Measurements from ENCODE around the gene NPTX2.

The NPTX2 gene

DNA sequence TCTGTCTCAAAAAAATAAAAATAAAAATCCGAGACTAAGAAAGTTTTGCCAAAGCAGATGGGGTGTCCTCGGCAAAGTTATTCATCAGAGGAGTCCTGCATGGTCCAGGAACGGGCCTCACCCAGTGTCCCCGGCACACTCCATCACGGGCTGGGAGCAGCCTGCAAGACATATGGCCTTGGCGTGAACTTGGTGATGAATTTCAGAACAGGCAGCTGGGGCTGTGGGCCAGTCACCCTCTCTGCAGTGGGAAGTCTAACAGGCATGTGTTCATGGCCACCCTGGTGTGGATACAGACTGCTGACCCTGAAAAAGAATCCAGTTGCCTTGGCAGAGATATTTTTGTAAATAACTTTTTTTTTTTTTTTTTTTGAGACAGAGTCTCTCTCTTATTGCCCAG is 34.7 kb downstream of the NPTX2 start:
- TF ChIP-seq, protein P1, sequence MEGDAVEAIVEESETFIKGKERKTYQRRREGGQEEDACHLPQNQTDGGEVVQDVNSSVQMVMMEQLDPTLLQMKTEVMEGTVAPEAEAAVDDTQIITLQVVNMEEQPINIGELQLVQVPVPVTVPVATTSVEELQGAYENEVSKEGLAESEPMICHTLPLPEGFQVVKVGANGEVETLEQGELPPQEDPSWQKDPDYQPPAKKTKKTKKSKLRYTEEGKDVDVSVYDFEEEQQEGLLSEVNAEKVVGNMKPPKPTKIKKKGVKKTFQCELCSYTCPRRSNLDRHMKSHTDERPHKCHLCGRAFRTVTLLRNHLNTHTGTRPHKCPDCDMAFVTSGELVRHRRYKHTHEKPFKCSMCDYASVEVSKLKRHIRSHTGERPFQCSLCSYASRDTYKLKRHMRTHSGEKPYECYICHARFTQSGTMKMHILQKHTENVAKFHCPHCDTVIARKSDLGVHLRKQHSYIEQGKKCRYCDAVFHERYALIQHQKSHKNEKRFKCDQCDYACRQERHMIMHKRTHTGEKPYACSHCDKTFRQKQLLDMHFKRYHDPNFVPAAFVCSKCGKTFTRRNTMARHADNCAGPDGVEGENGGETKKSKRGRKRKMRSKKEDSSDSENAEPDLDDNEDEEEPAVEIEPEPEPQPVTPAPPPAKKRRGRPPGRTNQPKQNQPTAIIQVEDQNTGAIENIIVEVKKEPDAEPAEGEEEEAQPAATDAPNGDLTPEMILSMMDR (IDR thresholded peaks at IDR 0.05; ENCODE audit: low read depth, low read length), result no peak
- no peak for DNase-seq

DNA sequence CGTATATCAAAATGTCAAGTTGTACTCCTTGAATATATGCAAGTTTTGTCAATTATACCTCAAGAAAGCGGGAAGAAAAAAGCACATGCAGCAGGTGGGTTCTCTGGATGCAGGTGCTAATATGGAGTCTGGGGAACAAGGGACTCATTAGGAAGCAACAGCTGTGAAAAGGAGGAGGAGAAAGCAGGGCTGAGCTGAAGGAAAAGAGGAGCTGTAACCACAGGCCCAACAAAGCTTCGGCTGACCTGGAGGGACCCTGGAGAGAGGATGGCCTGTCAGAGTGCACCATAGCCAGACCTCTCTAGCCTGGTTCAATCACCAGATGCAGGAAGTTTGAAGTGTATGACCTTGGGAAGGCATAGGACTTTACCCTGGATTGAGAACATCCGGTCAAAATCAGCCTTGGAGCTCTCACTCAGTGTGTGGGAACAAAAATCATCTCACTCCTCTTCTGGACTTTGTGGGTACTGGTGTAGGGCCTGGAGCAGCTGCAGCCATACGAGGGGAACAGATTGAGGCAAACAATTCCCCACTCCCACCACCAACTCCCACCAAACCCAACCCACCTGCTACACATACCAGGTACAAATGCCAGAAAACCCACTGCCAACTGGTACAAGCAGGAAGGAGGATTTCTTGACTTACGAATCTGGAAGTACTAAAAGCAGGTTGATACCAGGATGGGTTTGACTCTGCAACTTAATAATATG is 36.7 kb downstream of the NPTX2 start:
- Histone ChIP-seq H3K4me3 (ENCODE audit: low read depth, low read length) (no peak overlapping the region), H3K27me3 (ENCODE audit: insufficient read depth, low read depth, severe bottlenecking) (no peaks in the 10 kb centered on the region), H3K9me3 (ENCODE audit: severe bottlenecking) (no peaks in the 10 kb centered on the region), H3K36me3 (no peaks in the 10 kb centered on the region), H3K27ac (no peak overlapping the region)
- DNase-seq, result no peak
- TF ChIP-seq, protein P1 (IDR thresholded peaks at IDR 0.05; ENCODE audit: low read depth, low read length), result no peak

More for the DNA sequence above, 34.7 kb downstream of the NPTX2 start:
- H3K27me3 ChIP-seq (ENCODE audit: insufficient read depth, low read depth, severe bottlenecking), result no peaks in the 10 kb centered on the region
- no peak overlapping the region for H3K4me3 ChIP-seq (ENCODE audit: low read depth, low read length)
- H3K36me3 ChIP-seq, result no peaks in the 10 kb centered on the region
- H3K27ac ChIP-seq, result no peak overlapping the region
- H3K9me3 ChIP-seq (ENCODE audit: severe bottlenecking), result no peaks in the 10 kb centered on the region

DNA sequence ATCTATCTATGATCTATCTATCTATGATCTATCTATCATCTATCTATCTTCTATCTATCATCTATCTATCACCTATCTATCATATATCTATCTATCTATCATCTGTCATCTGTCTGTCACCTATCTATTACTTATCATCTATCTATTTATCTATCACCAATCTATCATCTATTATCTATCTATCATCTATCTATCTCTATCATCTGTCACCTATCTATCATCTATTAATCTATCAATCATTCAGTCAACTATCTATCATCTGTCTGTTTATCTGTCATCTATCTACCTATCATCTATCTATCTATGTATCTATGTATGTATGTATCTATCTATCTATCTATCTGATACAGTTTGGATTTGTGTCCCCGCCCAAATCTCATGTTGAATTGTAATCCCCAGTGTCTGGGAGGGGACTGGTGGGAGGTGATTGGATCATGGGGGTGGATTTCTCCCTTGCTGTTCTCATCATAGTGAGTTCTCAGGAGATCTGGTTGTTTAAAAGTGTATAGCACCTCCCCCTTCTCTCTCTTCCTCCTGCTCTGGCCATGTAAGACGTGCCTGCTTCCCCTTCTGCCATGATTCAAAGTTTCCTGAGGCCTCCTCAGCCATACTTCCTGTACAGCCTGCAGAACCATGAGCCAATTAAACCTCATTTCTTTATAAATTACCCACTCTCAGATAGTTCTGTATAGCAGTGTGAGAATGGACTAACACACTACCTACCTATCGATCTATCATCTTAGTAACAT is 37.6 kb downstream of the NPTX2 start:
- TF ChIP-seq, protein P1 (IDR thresholded peaks at IDR 0.05; ENCODE audit: low read depth, low read length), result no peak
- Histone ChIP-seq H3K9me3 (ENCODE audit: severe bottlenecking) (no peaks in the 10 kb centered on the region), H3K27ac (no peak overlapping the region), H3K27me3 (ENCODE audit: insufficient read depth, low read depth, severe bottlenecking) (no peaks in the 10 kb centered on the region), H3K4me3 (ENCODE audit: low read depth, low read length) (no peak overlapping the region), H3K36me3 (no peaks in the 10 kb centered on the region)
- DNase-seq, result no peak

DNA sequence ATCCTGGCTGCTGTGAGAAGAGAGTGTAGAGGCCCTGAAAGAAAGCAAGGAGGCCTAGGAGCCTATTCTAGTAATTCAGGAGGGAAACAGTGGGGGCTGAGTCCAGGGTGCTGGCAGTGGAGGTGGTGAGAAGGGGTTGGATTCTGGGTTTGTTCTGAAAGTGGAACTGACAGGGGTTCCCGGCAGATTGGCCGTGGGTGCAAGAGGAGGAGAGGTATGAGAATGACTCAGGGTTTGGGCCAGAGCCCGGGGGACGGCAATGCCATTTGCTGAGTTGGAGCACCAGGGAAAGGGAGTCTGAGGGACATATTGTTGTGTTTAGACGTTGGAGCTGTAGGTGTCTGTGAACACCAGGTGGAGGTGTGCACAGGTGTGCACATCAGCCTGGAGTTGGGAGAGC is 38.5 kb downstream of the NPTX2 start:
- Histone ChIP-seq H3K36me3 (no peaks in the 10 kb centered on the region), H3K27me3 (ENCODE audit: insufficient read depth, low read depth, severe bottlenecking) (no peaks in the 10 kb centered on the region), H3K9me3 (ENCODE audit: severe bottlenecking) (no peaks in the 10 kb centered on the region), H3K27ac (no peak overlapping the region), H3K4me3 (ENCODE audit: low read depth, low read length) (no peak overlapping the region)
- TF ChIP-seq, protein P1 (IDR thresholded peaks at IDR 0.05; ENCODE audit: low read depth, low read length), result no peak
- DNase-seq, result no peak

DNA sequence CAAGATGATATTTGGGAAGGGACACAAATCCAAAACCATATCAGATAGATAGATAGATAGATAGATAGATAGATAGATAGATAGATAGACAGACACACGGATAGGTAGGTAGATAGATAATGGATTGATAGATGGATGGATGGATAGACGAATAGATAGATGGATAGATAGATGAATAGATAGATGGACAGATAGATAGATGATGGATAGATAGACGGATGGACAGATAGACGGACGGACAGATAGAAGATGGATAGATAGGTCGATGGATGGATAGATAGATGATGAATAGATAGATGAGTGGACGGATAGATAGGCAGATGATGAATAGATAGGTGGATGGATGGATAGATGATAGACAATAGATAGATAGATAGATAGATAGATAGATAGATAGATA is 39.8 kb downstream of the NPTX2 start:
- H3K9me3 ChIP-seq (ENCODE audit: severe bottlenecking), result no peaks in the 10 kb centered on the region
- no peak overlapping the region for H3K27ac ChIP-seq
- H3K27me3 ChIP-seq (ENCODE audit: insufficient read depth, low read depth, severe bottlenecking), result no peaks in the 10 kb centered on the region
- no peaks in the 10 kb centered on the region for H3K36me3 ChIP-seq
- TF ChIP-seq, protein P1 (IDR thresholded peaks at IDR 0.05; ENCODE audit: low read depth, low read length), result no peak
- no peak overlapping the region for H3K4me3 ChIP-seq (ENCODE audit: low read depth, low read length)
- DNase-seq, result no peak
